Adrenal gland (tissue), 12 donors: ENCODE results near the gene MRPL55. TPM values are rescaled to one million over a fixed set of nuclear protein-coding genes. Genes with fewer than 3 reads are reported as not detected.

Source experiments
- DNase-seq, 7 donors: peaks; one replicate each; pipeline ENCODE4 v3.0.0-alpha.2; 2019 to 2020
- H3K27ac ChIP-seq, 5 donors: fragments of 200-600 bp; sonication (generic) in 4 of 5; 1 replicate in 3 of 5; 2 replicates in 2 of 5; pipeline versions ENCODE4 v1.5.1 to v1.8.0; 2016 to 2020; ENCODE audit warnings: mild to moderate bottlenecking in 1 of 5
- H3K27me3 ChIP-seq: fragments of 200-600 bp; 2 replicates; pipeline ENCODE4 v1.8.0; 2021
- H3K36me3 ChIP-seq, 2 donors: fragments of 200-600 bp; replicated peaks in 1 of 2; 1 replicate in 1 of 2; 2 replicates in 1 of 2; pipeline versions ENCODE4 v1.5.1 to v1.8.0; 2018 to 2022
- H3K4me1 ChIP-seq, 2 donors: fragments of 200-600 bp; replicated peaks in 1 of 2; 1 replicate in 1 of 2; 2 replicates in 1 of 2; pipeline versions ENCODE4 v1.5.1 to v1.8.0; 2018 to 2021
- H3K4me3 ChIP-seq, 4 donors: fragments of 200-600 bp; sonication (generic) in 3 of 4; one replicate each; pipeline ENCODE4 v1.5.1; 2016 to 2018
- H3K9me3 ChIP-seq, 3 donors: fragments of 200-600 bp; sonication (generic) in 1 of 3; replicated peaks in 1 of 3; 1 replicate in 2 of 3; 2 replicates in 1 of 3; pipeline versions ENCODE4 v1.5.1 to v1.8.0; 2016 to 2021
- POLR2A ChIP-seq, 2 donors: fragments of 450-650 bp; IDR thresholded peaks; one replicate each; pipeline ENCODE4 v1.6.1; 2017; ENCODE audit warnings: antibody characterized with exemption in 2 of 2, mild to moderate bottlenecking in 2 of 2, moderate library complexity in 1 of 2
- WGBS, 4 donors: extraction: QIAGEN DNeasy Blood & Tissue Kit in 2 of 4; methylation state at CpG; one replicate each; pipeline versions ENCODE4 v1.1.5 to v1.1.7; 2013 to 2017; 5-methylcytosine and 5-hydroxymethylcytosine counted together
- intact Hi-C, 2 donors: fragments of 100-400 bp; cut with DNase I; formaldehyde crosslinking; loops; one replicate each; pipeline versions ENCODE4 v1.14.1 to v1.15.0; 2022 to 2023
- polyA plus RNA-seq, 3 donors: library from polyadenylated mRNA; stranded (reverse); fragments of 200-250 nt in 2 of 3; fragments of 350-450 nt in 1 of 3; fragmentation: Illumina TruSeq in 1 of 3; extraction: RNeasy Lipid Tissue Mini Kit (QIAGEN cat#74804) in 1 of 3; gene quantifications; one replicate each; pipeline ENCODE4 v1.2.3, GENCODE V29; 2013 to 2014
- total RNA-seq, 9 donors: library from RNA; depleted of rRNA in 4 of 9; stranded (reverse); fragments of >200 nt in 4 of 9; fragments of 120-200 nt in 1 of 9; fragmentation: NEBNext Ultra II Directional in 1 of 9; extraction: Animal tissue kit (Norgen Biotek cat#: 25700) in 1 of 9; gene quantifications; one replicate each; pipeline versions ENCODE4 v1.1.0 to v1.2.4, GENCODE V29; 2013 to 2023
- TF ChIP-seq, protein P1 (sequence below), 6 experiments: fragments of 450-650 bp in 4 of 6; fragments of 200-600 bp in 2 of 6; sonication (generic) in 1 of 6; IDR thresholded peaks; 1 replicate in 5 of 6; 2 replicates in 1 of 6; pipeline versions ENCODE4 v1.5.1 to v1.8.0; 2016 to 2021; ENCODE audit warnings: antibody characterized with exemption in 6 of 6, mild to moderate bottlenecking in 2 of 6, moderate library complexity in 1 of 6
- donor health status: healthy with polysubstance abuse.
- donor health status: Bipolar disorder and iron deficiency.
- donor health status: DM: yes; HTN: yes; CAD: no.
- donor health status: DM: no; HTN: no; CAD: no.
- donor health status: DM: no; HTN: no; CAD: no.
- donor health status: DM: yes; HTN: yes; CAD: no.

MRPL55 gene
- total and polyA plus RNA-seq, 12 donors = 25.1 to 309 (median 70.8) TPM

DNA sequence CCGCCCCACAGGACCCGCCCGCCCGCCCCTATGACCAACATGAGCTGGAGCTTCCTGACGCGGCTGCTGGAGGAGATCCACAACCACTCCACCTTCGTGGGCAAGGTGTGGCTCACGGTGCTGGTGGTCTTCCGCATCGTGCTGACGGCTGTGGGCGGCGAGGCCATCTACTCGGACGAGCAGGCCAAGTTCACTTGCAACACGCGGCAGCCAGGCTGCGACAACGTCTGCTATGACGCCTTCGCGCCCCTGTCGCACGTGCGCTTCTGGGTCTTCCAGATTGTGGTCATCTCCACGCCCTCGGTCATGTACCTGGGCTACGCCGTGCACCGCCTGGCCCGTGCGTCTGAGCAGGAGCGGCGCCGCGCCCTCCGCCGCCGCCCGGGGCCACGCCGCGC lies 48.6 kb upstream of the MRPL55 start:
- Histone ChIP-seq H3K4me3 (no peak overlapping the region), H3K27ac (no peak overlapping the region), H3K9me3 (no peaks in the 10 kb centered on the region), H3K27me3 (peaks cover 7% of the 10 kb centered on the region), H3K4me1 (no peaks in the 10 kb centered on the region), H3K36me3 (no peaks in the 10 kb centered on the region)
- no peak for TF ChIP-seq POLR2A (IDR thresholded peaks at IDR 0.05)
- TF ChIP-seq, protein P1, sequence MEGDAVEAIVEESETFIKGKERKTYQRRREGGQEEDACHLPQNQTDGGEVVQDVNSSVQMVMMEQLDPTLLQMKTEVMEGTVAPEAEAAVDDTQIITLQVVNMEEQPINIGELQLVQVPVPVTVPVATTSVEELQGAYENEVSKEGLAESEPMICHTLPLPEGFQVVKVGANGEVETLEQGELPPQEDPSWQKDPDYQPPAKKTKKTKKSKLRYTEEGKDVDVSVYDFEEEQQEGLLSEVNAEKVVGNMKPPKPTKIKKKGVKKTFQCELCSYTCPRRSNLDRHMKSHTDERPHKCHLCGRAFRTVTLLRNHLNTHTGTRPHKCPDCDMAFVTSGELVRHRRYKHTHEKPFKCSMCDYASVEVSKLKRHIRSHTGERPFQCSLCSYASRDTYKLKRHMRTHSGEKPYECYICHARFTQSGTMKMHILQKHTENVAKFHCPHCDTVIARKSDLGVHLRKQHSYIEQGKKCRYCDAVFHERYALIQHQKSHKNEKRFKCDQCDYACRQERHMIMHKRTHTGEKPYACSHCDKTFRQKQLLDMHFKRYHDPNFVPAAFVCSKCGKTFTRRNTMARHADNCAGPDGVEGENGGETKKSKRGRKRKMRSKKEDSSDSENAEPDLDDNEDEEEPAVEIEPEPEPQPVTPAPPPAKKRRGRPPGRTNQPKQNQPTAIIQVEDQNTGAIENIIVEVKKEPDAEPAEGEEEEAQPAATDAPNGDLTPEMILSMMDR (IDR thresholded peaks at IDR 0.05) = no peak
- intact Hi-C loops = no loop called here
- WGBS, 4 donors = 59 to 70% (median 59%) methylated on average over 11 to 43 of the region's 43 CpGs; no CpG with 5 or more reads in 1 of the 4 donors
- DNase-seq = peak in 1 of 7 donors; percentile 11

DNA sequence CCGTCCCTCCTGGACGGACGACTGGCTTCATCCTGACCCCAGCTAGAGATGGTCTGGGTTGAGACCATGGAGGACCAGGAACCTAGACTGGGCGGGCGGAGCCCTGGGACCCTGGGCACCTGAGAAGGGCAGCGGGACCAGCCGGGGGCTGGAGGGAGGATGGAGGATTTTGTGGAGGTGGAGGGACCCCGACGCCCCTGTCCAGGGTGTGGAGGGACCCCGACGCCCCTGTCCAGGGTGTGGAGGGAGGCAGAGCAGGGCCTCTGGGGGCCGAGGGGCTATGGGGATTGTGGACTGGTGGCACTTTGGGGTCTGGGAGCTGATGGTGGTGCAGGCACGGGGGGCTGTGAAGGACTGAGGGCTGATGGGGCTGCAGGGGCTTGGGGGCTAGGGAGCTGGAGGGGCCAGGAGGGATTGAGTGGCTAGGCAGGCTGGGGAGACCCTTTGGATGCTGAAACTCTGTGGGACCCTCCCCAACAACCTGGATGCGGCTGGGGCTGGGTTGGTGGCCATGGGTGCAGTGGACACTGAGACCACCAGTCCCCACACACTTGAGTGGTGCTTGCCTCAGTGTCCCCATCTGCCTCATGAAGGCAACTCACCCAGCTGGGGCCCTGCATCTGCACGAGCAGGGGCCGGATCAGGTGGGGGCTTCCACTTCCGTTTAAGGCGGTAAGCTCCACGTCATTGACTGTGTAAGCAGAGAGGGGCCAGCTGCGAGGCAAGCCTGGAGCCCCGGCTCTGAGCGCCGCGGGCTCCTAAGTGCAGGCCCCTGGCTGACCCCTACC lies 48.0 kb upstream of the MRPL55 start:
- Histone ChIP-seq H3K4me3 (no peak overlapping the region), H3K4me1 (no peaks in the 10 kb centered on the region), H3K27ac (no peak overlapping the region), H3K9me3 (no peaks in the 10 kb centered on the region), H3K36me3 (no peaks in the 10 kb centered on the region), H3K27me3 (peaks cover 7% of the 10 kb centered on the region)
- intact Hi-C loops = no loop called here
- 69 to 76% (median 71%) methylated on average over 5 to 24 of the region's 24 CpGs for WGBS, 4 donors
- TF ChIP-seq POLR2A (IDR thresholded peaks at IDR 0.05) = no peak
- TF ChIP-seq, protein P1 (IDR thresholded peaks at IDR 0.05) = no peak
- DNase-seq = peak in 1 of 7 donors; percentile 7

DNA sequence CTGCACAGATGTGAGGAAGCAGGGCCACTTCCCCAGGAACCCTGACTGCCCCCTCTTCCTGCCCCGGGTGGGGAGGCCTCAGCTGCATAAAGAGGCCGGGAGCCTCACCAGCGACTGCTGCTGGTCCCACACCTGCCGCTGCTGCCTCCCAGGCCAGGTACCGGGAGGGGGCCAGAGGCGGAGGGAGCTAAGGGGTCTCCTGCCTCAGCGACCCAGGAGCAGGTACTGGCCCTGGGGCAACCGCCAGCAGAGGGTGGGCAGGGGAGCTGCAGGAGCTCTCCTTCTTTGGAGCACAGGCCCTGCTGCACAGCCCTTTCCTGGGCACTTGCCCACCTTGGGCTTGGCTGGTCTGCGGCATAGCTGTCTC lies 47.4 kb upstream of the MRPL55 start:
- TF ChIP-seq, protein P1 (IDR thresholded peaks at IDR 0.05) = no peak
- TF ChIP-seq POLR2A (IDR thresholded peaks at IDR 0.05) = no peak
- H3K27me3 ChIP-seq = peaks cover 7% of the 10 kb centered on the region
- 52 to 80% (median 65%) methylated on average over 1 to 9 of the region's 9 CpGs for WGBS, 4 donors
- H3K36me3 ChIP-seq = no peaks in the 10 kb centered on the region
- H3K27ac ChIP-seq = no peak overlapping the region
- H3K4me3 ChIP-seq = no peak overlapping the region
- H3K4me1 ChIP-seq = no peaks in the 10 kb centered on the region
- DNase-seq = no peak
- intact Hi-C loops = no loop called here
- no peaks in the 10 kb centered on the region for H3K9me3 ChIP-seq

DNA sequence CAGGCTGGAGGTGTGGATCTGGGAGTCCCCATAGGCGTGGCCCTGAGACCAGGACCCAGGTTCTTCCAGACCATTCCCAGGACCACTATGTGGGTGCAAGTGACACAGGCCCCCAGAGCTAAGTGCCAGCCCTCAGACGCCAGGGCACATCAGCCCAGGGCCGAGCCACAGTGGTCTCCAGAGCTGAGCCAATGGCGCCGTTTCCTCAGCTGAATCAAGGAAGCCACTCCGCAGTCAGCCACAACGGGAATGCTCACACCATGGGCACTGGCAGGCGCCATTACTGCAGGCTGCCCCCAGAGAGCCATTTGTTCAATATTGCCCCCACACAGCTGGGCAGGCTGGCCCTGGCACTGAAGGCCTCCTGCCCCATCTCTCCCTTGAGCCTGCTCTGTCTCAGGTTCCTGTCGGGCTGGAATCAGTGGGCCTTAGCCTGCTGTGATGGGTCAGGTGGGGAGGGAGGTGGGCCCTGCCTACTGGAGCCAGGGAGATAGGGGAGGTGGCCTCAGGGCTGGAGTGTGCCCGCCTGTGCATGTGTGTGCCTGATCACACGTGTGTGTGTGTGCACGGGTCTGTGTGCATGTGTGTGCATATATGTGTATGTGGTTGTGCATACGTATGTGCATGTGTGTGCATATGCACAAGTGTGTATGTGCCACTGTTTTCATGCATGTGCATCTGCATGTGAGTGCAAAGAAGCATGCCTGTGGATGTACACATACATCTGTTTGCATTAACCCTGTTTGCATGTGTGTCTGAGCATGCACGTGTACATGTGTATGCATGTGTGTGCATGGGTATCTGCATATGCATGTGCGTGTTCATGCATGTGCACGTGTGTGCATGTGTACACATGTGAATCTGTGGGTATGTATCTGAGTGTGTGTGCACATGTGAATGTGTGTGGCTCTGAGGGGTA lies 46.8 kb upstream of the MRPL55 start:
- 74 to 84% (median 80%) methylated on average over 12 to 16 of the region's 16 CpGs for WGBS, 4 donors
- DNase-seq = peak in 2 of 7 donors; percentile 9 to 11
- intact Hi-C loops = no loop called here

More for the DNA sequence above, 46.8 kb upstream of the MRPL55 start:
- Histone ChIP-seq H3K9me3 (no peaks in the 10 kb centered on the region), H3K4me3 (no peak overlapping the region), H3K27me3 (peaks cover 7% of the 10 kb centered on the region), H3K36me3 (no peaks in the 10 kb centered on the region), H3K4me1 (peaks cover 4% of the 10 kb centered on the region in 2 donors), H3K27ac (no peak overlapping the region)
- TF ChIP-seq, protein P1 (IDR thresholded peaks at IDR 0.05) = no peak
- no peak for TF ChIP-seq POLR2A (IDR thresholded peaks at IDR 0.05)
